ENCODE data around the gene RXFP4. TPM values are rescaled to one million over a fixed set of nuclear protein-coding genes. Genes with fewer than 3 reads are reported as not detected.
A peak's percentile ranks its signal among the peaks of the same experiment; 100 is the strongest.

The RXFP4 gene
- total and polyA plus RNA-seq, 9 of the 15 experiments (the other 6 are each of a cell fraction or from before 2014, with no cell fraction given): 0.64 TPM; not detected in 8

DNA sequence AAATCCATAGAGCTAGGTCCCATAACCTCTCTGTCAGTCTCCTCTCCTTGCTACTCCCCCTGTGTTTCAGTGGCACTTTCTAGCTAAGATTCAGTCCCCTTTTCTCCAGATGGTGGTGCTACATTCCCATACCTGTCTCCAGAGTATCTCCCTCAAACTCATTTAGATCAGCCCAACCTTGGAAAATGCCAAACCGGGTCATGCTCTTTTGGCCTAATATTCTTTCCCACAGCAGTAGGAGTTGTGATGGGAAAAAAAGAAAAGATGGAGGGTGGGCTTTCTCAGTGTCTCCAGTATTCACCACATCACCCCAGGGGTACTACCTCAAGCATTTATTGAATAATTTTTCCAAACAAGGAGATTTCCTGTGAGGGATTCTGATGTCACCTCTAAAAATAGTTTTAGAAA lies 3.2 kb upstream of the RXFP4 start (continued):
- TF ChIP-seq RBM15 (IDR thresholded peaks at IDR 0.05; ENCODE audit: insufficient read depth, low read length): no peak
- TF ChIP-seq POLR2H (tag; IDR thresholded peaks at IDR 0.05; ENCODE audit: low read depth): no peak
- TF ChIP-seq POU5F1 (IDR thresholded peaks at IDR 0.05; ENCODE audit: borderline replicate concordance, low read depth, low read length, partially characterized antibody): no peak
- TF ChIP-seq ARID2 (IDR thresholded peaks at IDR 0.05): peak; percentile 90
- no peak for TF ChIP-seq ZNF79 (CRISPR knock-in tag; IDR thresholded peaks at IDR 0.05; ENCODE audit: low read depth)
- no peak for TF ChIP-seq ZNF3 (CRISPR knock-in tag; IDR thresholded peaks at IDR 0.05)
- TF ChIP-seq NR2C2 (CRISPR knock-in tag; IDR thresholded peaks at IDR 0.05): no peak
- TF ChIP-seq NR2C2 (tag; IDR thresholded peaks at IDR 0.05): no peak
- peak; percentile 27 to 33; a peak in 1 of 4 replicates for TF ChIP-seq MAZ (CRISPR knock-in tag; conservative IDR thresholded peaks at IDR 0.05 in 1 of 2, IDR thresholded peaks at IDR 0.05 in 1 of 2)
- no peak for TF ChIP-seq NCOA2 (IDR thresholded peaks at IDR 0.05; ENCODE audit: partially characterized antibody in 2 of 2)
- no peak for TF ChIP-seq MECOM (CRISPR knock-in tag; IDR thresholded peaks at IDR 0.05)
- TF ChIP-seq ZNF583 (CRISPR knock-in tag; IDR thresholded peaks at IDR 0.05): no peak
- TF ChIP-seq ZNF316 (IDR thresholded peaks at IDR 0.05): no peak
- TF ChIP-seq, protein P1, sequence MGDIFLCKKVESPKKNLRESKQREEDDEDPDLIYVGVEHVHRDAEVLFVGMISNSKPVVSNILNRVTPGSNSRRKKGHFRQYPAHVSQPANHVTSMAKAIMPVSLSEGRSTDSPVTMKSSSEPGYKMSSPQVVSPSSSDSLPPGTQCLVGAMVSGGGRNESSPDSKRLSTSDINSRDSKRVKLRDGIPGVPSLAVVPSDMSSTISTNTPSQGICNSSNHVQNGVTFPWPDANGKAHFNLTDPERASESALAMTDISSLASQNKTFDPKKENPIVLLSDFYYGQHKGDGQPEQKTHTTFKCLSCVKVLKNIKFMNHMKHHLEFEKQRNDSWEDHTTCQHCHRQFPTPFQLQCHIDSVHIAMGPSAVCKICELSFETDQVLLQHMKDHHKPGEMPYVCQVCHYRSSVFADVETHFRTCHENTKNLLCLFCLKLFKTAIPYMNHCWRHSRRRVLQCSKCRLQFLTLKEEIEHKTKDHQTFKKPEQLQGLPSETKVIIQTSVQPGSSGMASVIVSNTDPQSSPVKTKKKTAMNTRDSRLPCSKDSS (IDR thresholded peaks at IDR 0.05; ENCODE audit: low read depth, partially characterized antibody): no peak
- no peak for TF ChIP-seq ZNF41 (CRISPR knock-in tag; conservative IDR thresholded peaks at IDR 0.05)
- TF ChIP-seq NR4A1 (CRISPR knock-in tag; IDR thresholded peaks at IDR 0.05): no peak
- no peak for TF ChIP-seq NR4A1 (tag; IDR thresholded peaks at IDR 0.05)
- TF ChIP-seq ZKSCAN1 (IDR thresholded peaks at IDR 0.05; ENCODE audit: low read depth, low read length): no peak
- TF ChIP-seq CHD2 (IDR thresholded peaks at IDR 0.05; ENCODE audit: low read depth, low read length): no peak
- TF ChIP-seq VEZF1 (CRISPR knock-in tag; IDR thresholded peaks at IDR 0.05): peak; percentile 31; the same call in 1 of the 2 replicates
- TF ChIP-seq ZNF134 (CRISPR knock-in tag; conservative IDR thresholded peaks at IDR 0.05): no peak
- TF ChIP-seq SRF (CRISPR knock-in tag; IDR thresholded peaks at IDR 0.05): peak in 1 of 2 experiments; percentile 42; a peak in 1 of 4 replicates
- TF ChIP-seq NFIX (CRISPR knock-in tag; IDR thresholded peaks at IDR 0.05; ENCODE audit: low read depth): no peak
- TF ChIP-seq THRAP3 (IDR thresholded peaks at IDR 0.05; ENCODE audit: borderline replicate concordance): no peak
- no peak for TF ChIP-seq ZBTB17 (CRISPR knock-in tag; IDR thresholded peaks at IDR 0.05)
